Liver (tissue), 9 donors: ENCODE data around the gene KIF26B. TPM values are rescaled to one million over a fixed set of nuclear protein-coding genes. Genes with fewer than 3 reads are reported as not detected.

ENCODE experiments used
- DNase-seq: peaks from one replicate; pipeline ENCODE4 v3.0.0-alpha.2; 2017; ENCODE audit warnings: low spot score
- H3K27ac ChIP-seq, 2 donors: one replicate each; pipeline ENCODE4 v1.7.0; 2013; ENCODE audit warnings: inconsistent platforms in 2 of 2, low read length in 2 of 2, control low read depth in 1 of 2, low read depth in 1 of 2, mild to moderate bottlenecking in 1 of 2
- H3K27me3 ChIP-seq, 4 donors: one replicate each; pipeline versions ENCODE4 v1.6.1 to v1.7.0; 2013; ENCODE audit warnings: low read length in 3 of 4, inconsistent platforms in 1 of 4, mild to moderate bottlenecking in 1 of 4, moderate library complexity in 1 of 4; ENCODE audit not compliant: control insufficient read depth in 4 of 4, insufficient read depth in 4 of 4
- H3K36me3 ChIP-seq, 4 donors: one replicate each; pipeline versions ENCODE4 v1.6.1 to v1.7.0; 2013; ENCODE audit warnings: low read length in 3 of 4, mild to moderate bottlenecking in 3 of 4, low read depth in 1 of 4, moderate library complexity in 1 of 4; ENCODE audit not compliant: control insufficient read depth in 4 of 4, insufficient read depth in 3 of 4
- H3K4me1 ChIP-seq, 4 donors: one replicate each; pipeline versions ENCODE4 v1.6.1 to v1.7.0; 2013; ENCODE audit warnings: low read length in 3 of 4, mild to moderate bottlenecking in 3 of 4, moderate library complexity in 1 of 4; ENCODE audit not compliant: control insufficient read depth in 4 of 4, insufficient read depth in 4 of 4
- H3K4me3 ChIP-seq, 3 donors: one replicate each; pipeline versions ENCODE4 v1.6.1 to v1.7.0; 2013; ENCODE audit warnings: low read length in 3 of 3, control low read depth in 1 of 3, low read depth in 1 of 3, mild to moderate bottlenecking in 1 of 3
- H3K9ac ChIP-seq, 2 donors: one replicate each; pipeline ENCODE4 v1.7.0; 2013; ENCODE audit warnings: low read length in 2 of 2, mild to moderate bottlenecking in 2 of 2, moderate library complexity in 2 of 2, control low read depth in 1 of 2, low read depth in 1 of 2
- H3K9me3 ChIP-seq, 4 donors: one replicate each; pipeline versions ENCODE4 v1.6.1 to v1.7.0; 2013; ENCODE audit warnings: low read length in 3 of 4; ENCODE audit not compliant: control insufficient read depth in 4 of 4
- GABPA ChIP-seq, 2 donors: IDR thresholded peaks in 1 of 2; conservative IDR thresholded peaks in 1 of 2; 2 replicates each; pipeline ENCODE4 v1.6.1; 2016; ENCODE audit warnings: antibody characterized with exemption in 2 of 2, mild to moderate bottlenecking in 1 of 2, moderate library complexity in 1 of 2
- HNF4A ChIP-seq, 2 donors: conservative IDR thresholded peaks; 2 replicates each; pipeline ENCODE4 v1.6.1; 2016; ENCODE audit warnings: antibody characterized with exemption in 2 of 2, mild to moderate bottlenecking in 2 of 2
- HNF4G ChIP-seq: IDR thresholded peaks from 2 replicates; pipeline ENCODE4 v1.6.1; 2016; ENCODE audit warnings: antibody characterized with exemption
- NR2F2 ChIP-seq: IDR thresholded peaks from 2 replicates; pipeline ENCODE4 v1.6.1; 2016; ENCODE audit warnings: antibody characterized with exemption
- RAD21 ChIP-seq, 2 donors: IDR thresholded peaks; 2 replicates each; pipeline ENCODE4 v1.6.1; 2016; ENCODE audit warnings: antibody characterized with exemption in 2 of 2, mild to moderate bottlenecking in 2 of 2
- RXRA ChIP-seq, 2 donors: IDR thresholded peaks; 2 replicates each; pipeline ENCODE4 v1.6.1; 2017 to 2018; ENCODE audit warnings: antibody characterized with exemption in 2 of 2, mild to moderate bottlenecking in 1 of 2
- SP1 ChIP-seq: IDR thresholded peaks from 2 replicates; pipeline ENCODE4 v1.6.1; 2018; ENCODE audit warnings: antibody characterized with exemption, mild to moderate bottlenecking
- TAF1 ChIP-seq: conservative IDR thresholded peaks from 2 replicates; pipeline ENCODE4 v1.6.1; 2016; ENCODE audit warnings: antibody characterized with exemption, mild to moderate bottlenecking
- WGBS: extraction: QIAGEN DNeasy Blood & Tissue Kit; methylation state at CpG from one replicate; pipeline ENCODE4 v1.1.7; 2013; 5-methylcytosine and 5-hydroxymethylcytosine counted together
- polyA plus RNA-seq, 2 donors: library from polyadenylated mRNA; stranded (reverse) in 1 of 2; unstranded in 1 of 2; fragments of 200-250 nt in 1 of 2; fragments of >200 nt in 1 of 2; fragmentation: Nextera tagmentation in 1 of 2; extraction: Ambion mirVana in 1 of 2; gene quantifications; one replicate each; pipeline versions ENCODE4 v1.2.1 to v1.2.3, GENCODE V29; 2013 to 2015
- total RNA-seq, 2 donors: library from RNA; depleted of rRNA; stranded (reverse); fragments of >200 nt; gene quantifications; one replicate each; pipeline ENCODE4 v1.2.3, GENCODE V29; 2014
- TF ChIP-seq, protein P1 (sequence below): IDR thresholded peaks from 2 replicates; pipeline ENCODE4 v1.6.1; 2016; ENCODE audit warnings: antibody characterized with exemption
- TF ChIP-seq, protein P2 (sequence below): IDR thresholded peaks from 2 replicates; pipeline ENCODE4 v1.6.1; 2016; ENCODE audit warnings: antibody characterized with exemption
- TF ChIP-seq, protein P3 (sequence below): IDR thresholded peaks from 2 replicates; pipeline ENCODE4 v1.6.1; 2016; ENCODE audit warnings: antibody characterized with exemption
- TF ChIP-seq, protein P4 (sequence below): IDR thresholded peaks from 2 replicates; pipeline ENCODE4 v1.6.1; 2016; ENCODE audit warnings: antibody characterized with exemption, mild to moderate bottlenecking
- donor health status: healthy.
- donor health status: healthy.
- donor health status: healthy.
- donor health status: healthy.
- donor health status: healthy.

KIF26B gene
- total and polyA plus RNA-seq, 4 donors: 0.10 to 1.7 (median 0.34) TPM

DNA sequence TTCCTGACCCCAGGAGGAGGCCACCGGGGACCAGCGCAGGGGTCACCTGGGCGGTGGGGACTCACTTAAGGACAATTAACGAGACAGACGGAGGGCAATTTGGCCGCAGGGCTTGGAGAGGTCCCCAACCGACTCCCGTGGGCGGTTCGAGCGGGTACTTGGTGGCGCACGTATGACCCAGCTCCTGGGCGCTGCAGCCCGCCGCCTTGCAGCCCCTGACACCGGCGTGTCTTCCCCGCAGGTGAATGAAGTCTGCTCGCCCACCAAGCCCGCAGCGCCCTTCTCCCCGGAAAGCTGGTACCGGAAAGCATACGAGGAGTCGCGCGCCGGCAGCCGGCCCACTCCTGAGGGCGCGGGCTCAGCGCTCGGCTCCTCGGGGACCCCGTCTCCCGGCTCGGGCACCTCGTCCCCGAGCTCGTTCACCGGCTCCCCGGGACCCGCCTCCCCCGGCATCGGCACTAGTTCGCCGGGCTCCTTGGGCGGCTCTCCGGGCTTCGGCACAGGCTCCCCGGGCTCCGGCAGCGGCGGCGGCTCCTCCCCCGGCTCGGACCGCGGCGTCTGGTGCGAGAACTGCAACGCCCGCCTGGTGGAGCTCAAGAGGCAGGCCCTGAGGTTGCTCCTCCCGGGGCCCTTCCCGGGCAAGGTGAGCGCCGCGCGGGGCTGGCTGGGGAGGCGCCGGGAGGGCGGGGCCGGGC, 1.4 kb downstream of the KIF26B start (continued):
- TF ChIP-seq, protein P1, sequence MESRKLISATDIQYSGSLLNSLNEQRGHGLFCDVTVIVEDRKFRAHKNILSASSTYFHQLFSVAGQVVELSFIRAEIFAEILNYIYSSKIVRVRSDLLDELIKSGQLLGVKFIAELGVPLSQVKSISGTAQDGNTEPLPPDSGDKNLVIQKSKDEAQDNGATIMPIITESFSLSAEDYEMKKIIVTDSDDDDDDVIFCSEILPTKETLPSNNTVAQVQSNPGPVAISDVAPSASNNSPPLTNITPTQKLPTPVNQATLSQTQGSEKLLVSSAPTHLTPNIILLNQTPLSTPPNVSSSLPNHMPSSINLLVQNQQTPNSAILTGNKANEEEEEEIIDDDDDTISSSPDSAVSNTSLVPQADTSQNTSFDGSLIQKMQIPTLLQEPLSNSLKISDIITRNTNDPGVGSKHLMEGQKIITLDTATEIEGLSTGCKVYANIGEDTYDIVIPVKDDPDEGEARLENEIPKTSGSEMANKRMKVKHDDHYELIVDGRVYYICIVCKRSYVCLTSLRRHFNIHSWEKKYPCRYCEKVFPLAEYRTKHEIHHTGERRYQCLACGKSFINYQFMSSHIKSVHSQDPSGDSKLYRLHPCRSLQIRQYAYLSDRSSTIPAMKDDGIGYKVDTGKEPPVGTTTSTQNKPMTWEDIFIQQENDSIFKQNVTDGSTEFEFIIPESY: no peak
- TF ChIP-seq, protein P2, sequence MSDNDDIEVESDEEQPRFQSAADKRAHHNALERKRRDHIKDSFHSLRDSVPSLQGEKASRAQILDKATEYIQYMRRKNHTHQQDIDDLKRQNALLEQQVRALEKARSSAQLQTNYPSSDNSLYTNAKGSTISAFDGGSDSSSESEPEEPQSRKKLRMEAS: no peak
- TF ChIP-seq RAD21 (IDR thresholded peaks at IDR 0.05): peak; percentile 68 to 77

DNA sequence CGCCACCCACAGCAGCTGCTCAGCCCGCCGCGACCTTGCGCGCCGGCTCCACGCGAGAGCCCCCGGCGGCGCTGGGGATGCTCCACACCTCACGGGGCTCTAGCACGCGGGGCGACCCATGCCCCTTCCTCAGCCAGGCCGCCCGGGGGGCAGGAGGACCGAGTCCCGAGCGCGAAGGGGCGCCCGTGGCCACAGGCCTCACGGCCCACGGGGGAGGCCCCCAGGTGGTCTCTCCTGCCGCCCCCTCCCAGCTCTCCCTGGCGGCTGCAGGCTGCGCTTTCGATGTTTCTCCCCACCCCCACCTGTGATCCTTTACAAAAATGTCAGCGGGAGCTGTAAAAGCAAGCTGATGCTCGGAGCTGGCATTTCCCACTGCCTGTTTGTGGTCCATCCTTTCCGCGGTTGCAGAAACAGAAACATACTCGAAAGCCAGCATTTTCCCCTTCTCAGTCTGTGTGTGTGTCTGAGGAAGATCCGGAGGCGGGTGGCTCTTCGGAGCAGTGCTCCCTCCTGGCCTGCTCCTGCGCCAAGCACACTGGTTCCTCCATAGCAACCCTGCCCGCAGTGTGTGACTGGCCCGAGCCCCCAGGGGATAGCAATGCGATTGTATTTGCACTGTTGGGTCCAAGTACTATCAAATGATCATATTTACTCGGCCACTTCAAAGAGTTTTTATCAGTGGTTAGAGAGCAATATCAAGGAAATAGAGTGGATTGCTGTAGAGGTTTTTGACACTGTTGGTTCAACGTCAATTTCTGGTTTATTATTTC, 2.1 kb downstream of the KIF26B start:
- Histone ChIP-seq H3K27ac (no peak overlapping the region), H3K36me3 (no peaks in the 10 kb centered on the region), H3K4me3 (peak overlapping the region; percentile 21 to 70 (median 24)), H3K9me3 (peaks cover 0 to 6% (median 0%) of the 10 kb centered on the region in 4 donors), H3K9ac (no peak overlapping the region), H3K4me1 (peaks cover 23 to 40% (median 33%) of the 10 kb centered on the region in 4 donors), H3K27me3 (no peaks in the 10 kb centered on the region)
- TF ChIP-seq, protein P3, sequence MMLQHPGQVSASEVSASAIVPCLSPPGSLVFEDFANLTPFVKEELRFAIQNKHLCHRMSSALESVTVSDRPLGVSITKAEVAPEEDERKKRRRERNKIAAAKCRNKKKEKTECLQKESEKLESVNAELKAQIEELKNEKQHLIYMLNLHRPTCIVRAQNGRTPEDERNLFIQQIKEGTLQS: no peak
- TF ChIP-seq, protein P4, sequence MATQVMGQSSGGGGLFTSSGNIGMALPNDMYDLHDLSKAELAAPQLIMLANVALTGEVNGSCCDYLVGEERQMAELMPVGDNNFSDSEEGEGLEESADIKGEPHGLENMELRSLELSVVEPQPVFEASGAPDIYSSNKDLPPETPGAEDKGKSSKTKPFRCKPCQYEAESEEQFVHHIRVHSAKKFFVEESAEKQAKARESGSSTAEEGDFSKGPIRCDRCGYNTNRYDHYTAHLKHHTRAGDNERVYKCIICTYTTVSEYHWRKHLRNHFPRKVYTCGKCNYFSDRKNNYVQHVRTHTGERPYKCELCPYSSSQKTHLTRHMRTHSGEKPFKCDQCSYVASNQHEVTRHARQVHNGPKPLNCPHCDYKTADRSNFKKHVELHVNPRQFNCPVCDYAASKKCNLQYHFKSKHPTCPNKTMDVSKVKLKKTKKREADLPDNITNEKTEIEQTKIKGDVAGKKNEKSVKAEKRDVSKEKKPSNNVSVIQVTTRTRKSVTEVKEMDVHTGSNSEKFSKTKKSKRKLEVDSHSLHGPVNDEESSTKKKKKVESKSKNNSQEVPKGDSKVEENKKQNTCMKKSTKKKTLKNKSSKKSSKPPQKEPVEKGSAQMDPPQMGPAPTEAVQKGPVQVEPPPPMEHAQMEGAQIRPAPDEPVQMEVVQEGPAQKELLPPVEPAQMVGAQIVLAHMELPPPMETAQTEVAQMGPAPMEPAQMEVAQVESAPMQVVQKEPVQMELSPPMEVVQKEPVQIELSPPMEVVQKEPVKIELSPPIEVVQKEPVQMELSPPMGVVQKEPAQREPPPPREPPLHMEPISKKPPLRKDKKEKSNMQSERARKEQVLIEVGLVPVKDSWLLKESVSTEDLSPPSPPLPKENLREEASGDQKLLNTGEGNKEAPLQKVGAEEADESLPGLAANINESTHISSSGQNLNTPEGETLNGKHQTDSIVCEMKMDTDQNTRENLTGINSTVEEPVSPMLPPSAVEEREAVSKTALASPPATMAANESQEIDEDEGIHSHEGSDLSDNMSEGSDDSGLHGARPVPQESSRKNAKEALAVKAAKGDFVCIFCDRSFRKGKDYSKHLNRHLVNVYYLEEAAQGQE: no peak
- no peak for TF ChIP-seq RXRA (IDR thresholded peaks at IDR 0.05)
- TF ChIP-seq NR2F2: no peak
- no peak for TF ChIP-seq HNF4A (conservative IDR thresholded peaks at IDR 0.05)
- no peak for TF ChIP-seq SP1
- no peak for TF ChIP-seq HNF4G
- WGBS: 6% methylated on average over 44 of the region's 44 CpGs
- DNase-seq: no peak

DNA sequence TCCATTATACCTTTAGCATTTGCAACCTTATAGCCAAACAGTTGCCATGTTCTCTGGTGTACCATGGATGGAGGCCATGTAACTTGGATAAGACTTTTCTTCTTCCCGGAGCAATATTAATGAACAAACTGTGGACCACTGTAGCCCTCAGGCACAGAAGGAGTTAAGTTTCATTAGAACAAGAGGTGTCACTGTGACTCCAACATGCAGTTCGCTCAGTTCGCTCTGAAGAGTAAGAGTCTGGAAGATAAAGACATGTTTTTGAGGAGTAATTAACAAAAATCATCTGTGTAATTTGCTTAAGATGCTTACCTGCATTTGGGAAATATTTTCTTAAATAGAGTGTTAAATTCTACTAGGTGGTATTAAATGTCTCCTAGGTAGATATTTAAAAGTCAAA, 4.1 kb downstream of the KIF26B start:
- WGBS: 91% methylated on average over 3 of the region's 3 CpGs
- no peak for TF ChIP-seq TAF1
- no peak for TF ChIP-seq SP1
- TF ChIP-seq GABPA (IDR thresholded peaks at IDR 0.05 in 1 of 2, conservative IDR thresholded peaks at IDR 0.05 in 1 of 2): no peak
- Histone ChIP-seq H3K36me3 (no peaks in the 10 kb centered on the region), H3K27ac (no peak overlapping the region), H3K9me3 (peaks cover 0 to 6% (median 0%) of the 10 kb centered on the region in 4 donors), H3K27me3 (no peaks in the 10 kb centered on the region), H3K4me3 (no peak overlapping the region), H3K9ac (no peak overlapping the region), H3K4me1 (peaks cover 18 to 31% (median 24%) of the 10 kb centered on the region in 4 donors)
- no peak for DNase-seq
